Choroid plexus epithelial cell (primary cell): ENCODE measurements around the gene EPB41L1.

ENCODE experiments used
- DNase-seq: peaks from one replicate; pipeline ENCODE4 v3.0.0-alpha.2; 2010; ENCODE audit warnings: low read depth
- H3K4me3 ChIP-seq: 2 replicates; pipeline ENCODE4 v1.5.1; 2011; ENCODE audit warnings: low read depth, mild to moderate bottlenecking, control low read depth, low read length, moderate library complexity
- TF ChIP-seq, protein P1 (sequence below): conservative IDR thresholded peaks from 2 replicates; pipeline ENCODE4 v1.5.1; 2011; ENCODE audit warnings: low read depth, mild to moderate bottlenecking, control low read depth, inconsistent platforms, low read length, moderate library complexity

Gene EPB41L1

DNA sequence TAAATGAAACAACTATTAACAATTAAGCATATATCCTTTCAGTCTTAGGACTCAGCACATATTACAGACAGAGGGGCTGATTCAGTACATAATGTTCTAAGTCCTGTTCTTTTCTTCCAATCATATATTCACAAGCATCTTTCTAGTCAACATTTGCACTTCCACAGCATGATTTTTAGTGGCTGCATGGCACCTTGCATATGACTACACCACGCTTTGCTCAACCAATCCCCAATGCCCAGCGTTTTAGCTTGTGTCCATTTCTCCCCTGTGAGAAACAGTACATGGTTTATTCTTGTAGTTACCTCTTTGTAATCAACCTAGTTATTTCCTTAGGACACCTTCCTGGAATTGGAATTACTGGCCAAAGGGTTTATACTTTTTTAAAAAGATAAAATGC lies 115.0 kb downstream of the EPB41L1 start:
- H3K4me3 ChIP-seq: no peak overlapping the region
- no peak for DNase-seq
- TF ChIP-seq, protein P1, sequence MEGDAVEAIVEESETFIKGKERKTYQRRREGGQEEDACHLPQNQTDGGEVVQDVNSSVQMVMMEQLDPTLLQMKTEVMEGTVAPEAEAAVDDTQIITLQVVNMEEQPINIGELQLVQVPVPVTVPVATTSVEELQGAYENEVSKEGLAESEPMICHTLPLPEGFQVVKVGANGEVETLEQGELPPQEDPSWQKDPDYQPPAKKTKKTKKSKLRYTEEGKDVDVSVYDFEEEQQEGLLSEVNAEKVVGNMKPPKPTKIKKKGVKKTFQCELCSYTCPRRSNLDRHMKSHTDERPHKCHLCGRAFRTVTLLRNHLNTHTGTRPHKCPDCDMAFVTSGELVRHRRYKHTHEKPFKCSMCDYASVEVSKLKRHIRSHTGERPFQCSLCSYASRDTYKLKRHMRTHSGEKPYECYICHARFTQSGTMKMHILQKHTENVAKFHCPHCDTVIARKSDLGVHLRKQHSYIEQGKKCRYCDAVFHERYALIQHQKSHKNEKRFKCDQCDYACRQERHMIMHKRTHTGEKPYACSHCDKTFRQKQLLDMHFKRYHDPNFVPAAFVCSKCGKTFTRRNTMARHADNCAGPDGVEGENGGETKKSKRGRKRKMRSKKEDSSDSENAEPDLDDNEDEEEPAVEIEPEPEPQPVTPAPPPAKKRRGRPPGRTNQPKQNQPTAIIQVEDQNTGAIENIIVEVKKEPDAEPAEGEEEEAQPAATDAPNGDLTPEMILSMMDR: no peak

DNA sequence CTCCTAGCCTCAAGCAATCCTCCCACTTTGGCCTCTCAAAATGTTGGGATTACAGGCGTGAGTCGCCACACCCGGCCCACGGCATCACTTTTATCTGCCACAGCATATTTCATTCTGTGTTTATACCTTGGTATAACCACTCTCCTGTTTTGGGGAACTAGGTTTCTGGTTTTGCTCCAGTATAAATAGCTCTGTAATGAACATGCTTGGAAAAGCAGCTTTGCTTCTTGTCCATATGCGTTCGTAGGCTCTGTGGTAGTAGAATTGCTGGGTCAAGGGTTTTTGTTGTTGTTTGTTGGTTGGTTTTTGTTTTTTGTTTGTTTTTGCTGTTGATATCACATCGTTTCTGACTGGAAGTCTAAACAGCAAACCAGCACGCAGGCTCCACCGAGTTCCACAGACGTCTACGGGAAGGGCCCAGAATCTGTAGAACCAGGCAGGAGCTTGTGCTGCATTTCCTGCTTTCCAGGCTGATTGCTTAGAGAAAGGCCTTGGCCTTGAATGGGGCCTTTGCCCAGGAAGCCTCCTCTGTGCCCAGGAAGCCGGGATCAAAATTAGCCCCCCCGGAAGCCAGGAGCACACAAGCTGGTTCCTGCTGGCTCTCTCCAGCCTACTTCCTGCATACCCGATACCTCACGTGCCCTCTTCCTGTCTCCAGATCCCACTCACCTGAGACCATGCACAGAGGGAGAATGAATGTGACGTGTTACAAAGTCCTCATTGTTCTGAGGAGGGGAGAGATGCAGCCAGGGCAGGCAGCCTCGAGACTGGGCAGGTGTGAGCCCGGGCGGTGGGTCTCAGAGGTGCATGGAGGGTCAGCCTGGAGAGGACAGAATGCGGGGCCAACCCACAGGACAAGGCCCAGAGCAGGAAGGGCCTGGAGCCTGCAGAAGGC lies 116.5 kb downstream of the EPB41L1 start:
- TF ChIP-seq, protein P1: no peak
- no peak overlapping the region for H3K4me3 ChIP-seq
- no peak for DNase-seq

DNA sequence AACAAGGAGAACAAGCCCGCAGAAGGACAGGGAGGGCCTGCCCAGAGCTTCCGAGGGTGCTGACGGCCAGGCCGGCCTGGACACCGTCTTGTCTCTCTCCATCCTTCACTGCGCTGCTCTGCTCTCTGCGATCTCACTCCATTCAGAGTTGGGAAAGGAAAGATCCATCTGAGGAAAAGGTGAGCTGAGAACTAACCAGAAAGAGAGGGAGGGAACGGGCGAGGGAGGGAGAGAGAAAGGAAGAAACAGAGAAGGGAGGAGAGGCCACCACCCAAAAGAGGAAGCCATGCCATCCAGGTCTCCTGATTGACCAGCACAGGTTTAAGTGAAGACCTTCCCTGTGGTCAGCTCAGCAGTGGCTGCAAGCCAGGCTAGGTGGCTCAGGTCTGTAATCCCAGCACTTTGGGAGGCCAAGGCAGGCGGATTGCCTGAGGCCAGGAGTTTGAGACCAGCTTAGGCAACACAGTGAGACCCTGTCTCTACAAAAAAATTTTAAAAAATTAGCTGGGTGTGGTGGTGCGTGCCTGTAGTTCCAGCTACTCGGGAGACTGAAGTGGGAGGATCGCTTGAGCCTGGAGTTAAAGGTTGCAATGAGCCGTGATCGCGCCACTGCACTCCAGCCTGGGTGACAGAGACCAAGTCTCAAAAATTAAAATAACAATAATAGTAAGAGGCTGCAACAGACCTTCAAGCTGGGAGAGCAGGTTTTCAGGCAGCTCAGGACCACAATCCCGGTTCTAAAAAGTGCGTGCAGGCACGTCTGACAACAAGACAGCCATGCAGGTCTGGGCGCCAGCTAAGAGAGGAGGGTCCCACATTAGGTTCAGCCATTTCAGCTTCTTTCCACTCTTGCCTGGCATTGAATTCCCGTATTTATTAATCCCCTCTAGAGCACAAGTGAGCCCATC lies 117.4 kb downstream of the EPB41L1 start:
- DNase-seq: no peak
- TF ChIP-seq, protein P1: no peak

DNA sequence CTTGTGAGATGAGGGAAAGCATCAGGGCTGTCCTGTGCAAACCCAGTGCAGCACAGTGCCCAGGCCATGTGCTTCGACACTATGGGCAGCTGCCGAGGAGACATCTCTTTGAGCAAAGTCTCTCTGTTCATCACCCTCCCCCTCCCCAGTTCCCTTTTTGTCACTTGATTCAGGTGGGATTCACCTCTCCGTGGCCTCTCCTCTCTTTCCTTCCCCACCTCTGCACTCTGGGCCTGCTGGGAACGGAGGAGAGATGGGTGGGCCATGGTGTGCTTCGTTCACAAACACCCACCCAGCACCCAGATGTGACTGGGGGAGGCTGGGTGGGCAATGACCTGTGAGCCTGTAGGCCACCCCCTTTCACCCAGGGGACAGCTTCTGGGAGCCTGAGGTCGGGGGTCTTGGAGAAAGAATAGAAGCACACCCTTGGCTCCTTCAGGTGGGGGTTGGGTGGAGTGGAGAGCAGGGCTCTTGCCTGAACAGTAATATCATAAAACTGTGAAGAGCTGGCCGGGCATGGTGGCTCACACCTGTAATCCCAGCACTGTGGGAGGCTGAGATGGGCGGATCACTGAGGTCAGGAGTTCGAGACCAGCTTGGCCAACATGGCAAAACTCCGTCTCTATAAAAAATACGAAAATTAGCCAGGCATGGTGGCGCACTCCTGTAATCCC lies 118.1 kb downstream of the EPB41L1 start:
- no peak overlapping the region for H3K4me3 ChIP-seq
- TF ChIP-seq, protein P1: no peak
- no peak for DNase-seq

More for the DNA sequence above, 117.4 kb downstream of the EPB41L1 start:
- no peak overlapping the region for H3K4me3 ChIP-seq

DNA sequence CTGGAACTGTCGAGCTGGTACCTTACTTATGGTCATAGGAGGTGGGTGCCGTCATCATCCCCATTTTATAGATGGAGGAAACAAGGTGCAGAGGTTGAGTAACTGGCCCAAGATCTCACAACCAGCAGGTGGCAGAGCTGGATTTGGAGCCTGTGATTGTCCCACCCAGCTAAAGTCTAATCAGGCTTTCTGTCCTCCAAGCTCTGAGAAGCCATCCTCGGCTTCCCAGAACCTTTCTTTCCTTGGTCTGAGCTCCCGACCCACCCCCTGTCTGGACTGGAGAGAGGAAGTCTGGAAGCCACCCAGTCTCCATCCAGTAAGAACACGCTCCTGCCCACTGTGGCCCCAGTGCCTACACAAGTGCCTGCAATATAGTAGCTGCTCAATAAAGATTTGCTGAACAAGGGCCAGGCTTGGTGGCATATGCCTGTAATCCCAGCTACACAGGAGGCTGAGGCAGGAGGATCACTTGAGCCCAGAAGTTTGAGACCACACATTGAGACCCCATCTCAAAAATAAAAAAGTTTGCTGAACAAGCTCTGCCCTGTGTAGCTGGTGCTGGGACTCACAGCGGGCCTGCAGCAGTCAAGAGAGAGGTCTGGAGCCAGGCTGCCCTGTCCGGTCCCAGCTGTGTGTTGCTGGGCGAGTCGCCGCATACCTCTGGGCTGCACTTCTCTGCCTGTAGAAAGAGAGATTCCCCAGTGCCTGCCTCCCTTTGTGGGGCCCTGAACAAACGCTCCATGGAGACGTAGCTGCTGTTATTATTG lies 119.1 kb downstream of the EPB41L1 start:
- peak; percentile 45 for DNase-seq
- no peak overlapping the region for H3K4me3 ChIP-seq
- TF ChIP-seq, protein P1: peak; percentile 67
